GM21390 (cell line): ENCODE data around the gene SLC23A1.
A peak's percentile ranks its signal among the peaks of the same experiment; 100 is the strongest.
"Not testable (repeated sequence)": the region's sequence is repeated elsewhere in the genome, so short reads cannot be mapped to it uniquely, and the experiment has no call there.

Experiments used
- ATAC-seq: cut with Tn5 transposase; IDR thresholded peaks from one replicate; pipeline ENCODE4 v1.9.1; 2021; ENCODE audit not compliant: unreplicated experiment

The SLC23A1 gene

DNA sequence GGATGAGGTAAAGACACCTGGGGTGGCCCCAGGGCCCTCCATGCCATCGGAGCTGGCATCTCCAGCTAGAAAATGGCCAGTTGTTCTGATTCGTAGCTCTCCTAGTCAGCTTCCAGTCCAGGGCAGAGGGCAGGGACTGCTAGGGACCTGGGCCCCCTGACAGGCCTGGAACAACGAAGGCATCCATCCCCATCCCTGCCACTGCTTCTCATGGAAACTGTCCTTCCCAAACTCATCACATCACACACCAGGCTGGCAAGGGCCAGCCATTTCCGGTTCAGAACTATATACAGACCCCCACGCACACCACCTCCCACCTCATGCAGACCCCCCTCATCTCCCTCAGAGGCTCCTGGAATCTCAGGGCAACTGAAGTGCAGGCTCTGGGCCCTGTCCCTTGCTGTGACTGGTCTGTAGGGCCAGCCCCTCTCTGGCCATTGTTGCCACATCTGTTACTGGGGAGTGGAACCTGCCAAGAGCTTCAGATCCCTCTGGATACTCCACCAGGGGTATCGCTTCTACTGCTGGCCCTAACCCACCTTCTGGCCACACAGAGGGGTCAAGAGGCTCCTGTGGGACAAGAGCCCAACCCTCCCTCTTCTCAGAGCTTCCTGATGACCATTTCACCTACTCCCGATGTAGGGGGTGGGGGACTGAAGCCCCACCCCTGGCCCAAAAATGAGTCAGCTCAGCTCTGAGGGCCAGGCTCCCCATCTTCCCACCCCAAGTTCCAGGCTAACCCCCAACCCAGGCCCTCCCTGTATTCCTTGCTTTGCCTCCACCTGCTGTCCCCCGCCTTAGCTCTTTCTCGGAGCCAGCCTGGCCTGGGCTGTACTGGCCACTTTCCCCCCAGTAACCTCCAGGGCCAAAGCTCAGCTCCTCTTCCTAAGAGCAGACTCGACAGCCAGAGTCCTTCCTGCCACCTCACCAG is 7.8 kb upstream of the SLC23A1 start:
- ATAC-seq, result no peak

DNA sequence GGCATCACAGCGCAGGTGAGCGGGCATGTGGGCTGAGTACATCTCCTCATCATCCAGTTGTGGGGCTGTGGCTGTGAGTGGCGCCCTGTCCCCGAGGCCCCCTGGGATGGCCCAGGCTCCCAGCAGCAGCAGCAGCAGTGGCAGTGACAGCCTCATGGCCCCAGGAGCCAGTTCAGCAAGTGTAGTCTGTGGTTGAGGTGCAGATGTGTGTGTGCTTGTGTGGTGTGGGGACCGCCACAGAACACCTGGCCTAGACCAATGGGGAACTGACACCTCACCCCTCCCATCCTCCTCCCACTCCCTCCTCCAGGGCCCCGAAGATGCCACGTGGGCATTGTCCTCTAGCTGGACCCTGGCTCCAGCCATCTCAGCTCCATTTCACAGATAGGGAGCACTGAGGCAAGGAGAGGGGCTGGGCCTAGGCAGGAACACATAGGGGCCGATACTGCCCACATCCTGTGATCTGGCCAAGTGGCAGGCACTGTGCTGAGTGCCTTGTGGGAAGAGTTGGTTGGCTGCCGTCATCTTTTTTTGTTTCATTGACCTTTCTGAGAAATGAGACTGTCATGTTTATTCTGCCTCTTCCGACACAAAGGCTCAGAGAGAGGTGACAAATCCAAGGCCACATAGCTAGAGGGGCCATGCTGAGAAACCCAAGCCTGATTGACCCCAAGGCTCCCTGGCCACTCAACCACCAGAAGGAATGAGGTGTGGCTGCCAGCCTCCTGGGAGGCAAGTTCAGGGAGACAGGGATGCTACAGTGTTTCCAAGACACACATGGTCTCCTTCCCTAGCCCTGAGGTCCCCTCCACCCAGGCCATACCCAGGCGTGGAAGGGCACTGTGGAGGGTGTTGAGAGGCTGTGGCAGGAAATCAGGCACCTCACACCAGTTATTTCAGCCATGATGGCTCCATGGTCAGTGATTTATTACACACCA is 6.9 kb upstream of the SLC23A1 start, which contains the start of gene MZB1:
TSS of gene MZB1 (minus strand) at position 213 of the 938 bp plus-strand sequence. CDS start at position 156, 57 bp downstream.
- peak; percentile 31 for ATAC-seq

DNA sequence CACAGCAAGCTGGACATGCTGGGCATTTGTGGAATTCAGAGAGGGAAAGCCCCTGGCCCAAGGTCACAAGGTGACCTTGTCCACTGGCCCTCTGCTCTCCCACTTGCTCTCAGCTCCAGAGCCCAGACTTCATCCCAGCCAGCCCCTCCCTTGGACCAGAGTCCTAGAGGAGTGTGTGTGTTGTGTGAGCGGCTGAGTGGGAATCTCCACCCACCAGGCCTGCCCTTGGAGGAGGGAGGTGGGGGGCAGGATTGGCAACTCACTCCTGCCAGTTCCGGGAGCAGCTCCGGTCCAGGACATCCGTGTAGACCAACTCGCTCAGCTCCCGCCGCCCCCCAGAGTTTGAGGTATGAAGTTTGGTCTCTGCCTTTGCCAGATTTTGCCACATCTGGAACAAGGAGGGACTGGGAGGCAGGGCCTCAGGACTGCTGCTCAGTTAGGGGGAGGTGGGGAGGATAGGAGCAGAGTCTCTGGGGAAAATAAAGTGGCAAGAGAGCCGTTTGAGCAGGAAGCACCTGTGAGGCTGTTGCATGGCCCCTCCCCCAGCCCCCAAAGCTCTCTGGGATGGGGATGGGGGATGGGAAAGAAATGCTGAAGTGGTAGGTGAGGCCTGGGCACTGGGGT is 5.2 kb upstream of the SLC23A1 start:
- ATAC-seq, result no peak

DNA sequence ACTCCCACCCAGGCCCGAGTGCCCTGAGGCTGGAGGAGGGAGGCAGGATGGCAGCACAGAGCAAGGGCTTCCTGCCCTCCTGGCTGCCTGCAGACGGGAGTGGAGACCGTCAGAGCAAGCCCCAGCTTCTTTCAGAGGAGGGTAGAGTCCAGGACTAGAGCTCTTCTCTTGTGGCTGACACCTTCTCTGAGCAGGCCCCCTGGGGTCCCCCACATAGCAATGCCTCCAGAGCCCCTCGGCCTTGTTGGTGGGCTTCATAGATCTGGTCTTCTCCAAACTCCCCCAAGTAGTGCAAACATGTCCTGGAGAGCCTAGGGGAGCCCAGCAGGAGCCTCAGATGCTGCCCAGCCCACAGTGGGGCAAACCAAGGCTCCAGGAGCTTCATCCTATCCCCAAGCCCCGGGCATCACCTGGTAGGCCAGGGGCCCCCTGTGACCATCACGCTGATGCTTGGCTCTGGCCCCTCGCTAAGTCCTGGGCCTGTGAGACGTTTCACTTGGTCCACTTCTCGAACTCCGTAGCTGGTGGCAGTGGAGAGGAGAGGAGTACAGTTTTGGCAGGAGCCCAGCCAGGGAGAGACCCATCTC is 4.6 kb upstream of the SLC23A1 start:
- no peak for ATAC-seq

DNA sequence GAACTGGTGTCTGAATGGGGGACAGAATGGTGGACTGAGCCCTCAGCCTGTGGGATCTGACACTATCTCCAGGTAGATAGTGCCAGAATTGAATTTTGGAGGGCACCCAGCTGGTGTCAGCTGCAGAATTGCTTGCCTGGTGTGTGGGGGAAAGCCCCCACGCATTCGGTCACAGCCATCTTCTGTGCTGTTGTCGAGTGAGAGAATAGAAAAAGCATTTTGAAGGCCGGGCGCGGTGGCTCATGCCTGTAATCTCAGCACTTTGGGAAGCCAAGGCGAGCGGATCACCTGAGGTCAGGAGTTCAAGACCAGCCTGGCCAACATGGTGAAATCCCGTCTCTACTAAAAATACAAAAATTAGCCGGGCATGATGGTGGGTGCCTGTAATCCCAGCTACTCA is 3.9 kb upstream of the SLC23A1 start:
- not testable (repeated sequence) for ATAC-seq

DNA sequence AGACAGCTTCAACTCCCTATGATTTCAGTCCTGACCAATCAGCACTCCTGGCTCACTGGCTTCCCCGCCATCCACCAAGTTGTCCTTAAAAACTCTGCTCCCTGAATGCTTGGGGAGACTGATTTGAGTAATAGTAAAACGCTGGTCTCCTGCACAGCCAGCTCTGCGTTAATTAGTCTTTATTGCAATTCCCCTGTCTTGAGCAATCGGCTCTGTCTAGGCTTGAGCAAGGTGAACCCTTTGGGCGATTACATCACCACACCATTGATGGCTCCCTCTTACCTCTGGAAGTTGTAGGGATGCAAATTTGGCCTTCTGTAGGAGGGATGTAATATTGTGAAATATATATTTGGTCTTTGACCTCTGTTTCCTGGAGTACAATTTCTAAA is 2.9 kb upstream of the SLC23A1 start:
- no peak for ATAC-seq

DNA sequence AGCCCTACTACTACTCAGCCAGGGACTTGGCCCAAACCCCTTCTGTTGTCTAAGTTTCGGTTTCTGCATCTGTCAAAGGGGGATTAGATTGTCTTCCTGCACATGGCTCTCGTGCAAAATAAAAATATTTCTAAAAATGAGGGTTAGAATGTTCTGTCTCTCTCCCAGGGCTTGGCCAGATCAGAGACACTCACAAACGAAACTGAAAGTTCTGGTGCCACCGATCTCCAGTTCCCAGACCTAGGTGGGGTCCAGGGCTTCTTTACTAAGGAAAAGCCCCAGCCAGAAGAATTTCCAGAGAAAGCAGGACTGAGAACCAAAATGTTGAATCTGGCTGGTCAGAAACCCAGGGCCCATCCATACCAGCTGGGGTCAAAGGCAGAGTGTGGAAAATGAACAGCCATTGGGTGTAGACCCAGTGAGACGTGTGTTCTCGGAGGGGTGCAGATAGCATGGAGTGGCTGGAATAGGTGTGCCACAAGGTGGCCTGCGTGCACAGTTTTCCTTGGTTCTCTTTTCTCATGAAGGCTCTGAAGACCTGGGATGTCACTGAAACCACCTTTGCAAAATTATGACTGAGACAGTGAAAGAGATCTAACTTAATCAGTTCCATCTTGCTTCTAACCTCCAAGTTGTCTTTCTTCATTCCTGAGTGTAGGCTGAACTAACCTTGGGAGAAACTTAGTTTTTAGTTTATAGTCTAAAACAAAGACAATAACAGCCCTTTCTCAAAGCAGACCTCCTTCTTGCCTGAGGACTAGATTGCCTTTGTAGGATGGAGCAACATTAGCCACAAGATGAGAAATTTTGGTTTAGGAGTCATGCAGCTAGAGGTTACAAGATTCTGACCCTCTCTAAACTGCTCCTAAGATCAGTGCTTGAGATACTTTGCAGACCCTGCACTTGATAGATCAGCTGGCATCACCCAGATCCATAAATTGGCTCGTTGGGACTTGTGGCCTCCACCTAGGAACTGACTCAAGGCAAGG is 2.3 kb upstream of the SLC23A1 start:
- no peak for ATAC-seq

DNA sequence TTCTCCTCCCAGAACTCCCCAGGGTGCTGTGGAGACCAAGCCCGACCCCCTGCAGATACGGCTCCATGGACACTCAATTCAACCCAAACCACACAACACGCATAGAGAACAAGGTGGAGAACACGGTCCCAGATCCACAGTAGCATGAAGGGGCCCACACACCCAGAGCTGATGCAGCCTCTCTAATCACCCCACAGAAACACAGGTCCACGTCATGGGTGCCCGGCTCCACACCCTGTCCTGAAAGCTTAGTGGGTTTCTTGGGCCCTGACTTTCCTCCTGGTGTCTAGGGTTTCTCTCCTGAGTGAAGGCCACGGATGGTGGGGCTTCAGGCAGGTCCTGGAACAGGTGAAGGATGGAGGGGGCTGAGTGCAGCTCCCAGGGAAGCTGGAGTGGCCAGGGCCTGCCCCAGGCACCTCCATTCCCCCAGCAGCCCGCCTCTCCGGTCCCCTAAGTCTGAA is 1.5 kb upstream of the SLC23A1 start:
- ATAC-seq, result no peak

GRCh38 chr5:139383993-139384590 is 995 bp upstream of the SLC23A1 start:
- no peak for ATAC-seq

DNA sequence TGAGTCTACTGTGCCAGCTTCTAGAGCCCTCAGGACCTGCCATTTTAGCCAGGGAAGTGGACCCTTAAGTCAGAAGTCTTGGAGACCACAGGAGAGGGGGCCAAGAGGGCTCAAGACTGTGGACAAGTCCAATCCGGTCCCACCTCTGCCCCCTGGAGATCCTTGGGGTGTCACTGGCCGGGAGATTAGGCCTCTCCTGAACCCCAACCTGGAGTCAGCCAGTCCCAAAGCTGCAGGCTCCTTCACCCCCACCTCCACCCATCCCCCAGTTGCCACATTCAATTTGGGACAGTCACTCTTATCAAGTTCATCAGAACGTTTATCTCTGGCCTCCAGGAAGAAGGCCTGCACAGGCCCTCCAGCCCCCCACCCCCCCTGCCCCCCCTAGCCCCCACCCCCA is 290 bp downstream of the SLC23A1 start:
- ATAC-seq, result no peak

DNA sequence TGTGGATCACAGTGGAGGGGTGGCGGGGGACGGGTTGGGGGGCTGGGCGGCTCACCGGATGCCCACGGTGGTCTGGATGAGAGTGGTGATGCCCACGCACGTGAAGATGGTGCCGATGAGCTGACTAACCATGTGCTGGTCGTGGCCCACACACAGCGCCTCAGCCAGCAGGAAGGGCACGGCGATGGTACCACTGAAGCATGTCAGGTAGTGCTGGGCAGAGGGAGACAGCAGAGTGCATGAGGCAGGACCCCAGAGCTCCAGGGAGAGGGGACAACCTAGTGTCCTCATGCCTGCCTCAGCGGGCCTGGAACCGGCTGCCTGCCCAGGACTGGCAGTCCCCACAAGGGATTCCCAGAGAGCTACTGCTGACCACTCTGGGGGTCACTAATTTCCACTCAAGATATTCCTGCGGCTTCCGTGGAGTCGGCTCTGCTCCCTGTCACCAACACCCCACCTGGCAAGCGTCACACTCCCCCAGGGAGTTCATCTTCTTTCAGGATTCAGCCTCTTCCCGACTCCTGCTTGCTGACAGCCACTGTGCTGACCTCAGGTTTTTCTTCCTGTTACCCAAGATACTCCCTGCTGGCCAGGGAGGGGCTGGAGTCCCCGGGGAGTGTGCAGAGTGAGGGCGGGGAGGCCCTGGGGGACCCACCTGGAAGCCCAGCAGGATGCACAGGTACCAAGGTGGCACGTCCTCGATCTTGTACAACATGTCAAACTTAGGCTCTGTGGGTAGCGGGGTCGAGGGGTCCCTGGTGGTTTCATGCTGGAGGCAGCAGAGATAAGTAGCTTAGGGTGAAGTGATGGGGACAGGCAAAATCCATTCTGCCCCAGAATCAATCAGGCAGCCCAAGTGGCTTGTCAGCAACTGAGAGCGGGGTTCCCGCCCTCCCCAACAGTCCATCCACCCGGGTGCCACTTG is 998 bp downstream of the SLC23A1 start:
- no peak for ATAC-seq

GRCh38 chr5:139379626-139380449 is 3.3 kb downstream of the SLC23A1 start:
- ATAC-seq, result no peak

DNA sequence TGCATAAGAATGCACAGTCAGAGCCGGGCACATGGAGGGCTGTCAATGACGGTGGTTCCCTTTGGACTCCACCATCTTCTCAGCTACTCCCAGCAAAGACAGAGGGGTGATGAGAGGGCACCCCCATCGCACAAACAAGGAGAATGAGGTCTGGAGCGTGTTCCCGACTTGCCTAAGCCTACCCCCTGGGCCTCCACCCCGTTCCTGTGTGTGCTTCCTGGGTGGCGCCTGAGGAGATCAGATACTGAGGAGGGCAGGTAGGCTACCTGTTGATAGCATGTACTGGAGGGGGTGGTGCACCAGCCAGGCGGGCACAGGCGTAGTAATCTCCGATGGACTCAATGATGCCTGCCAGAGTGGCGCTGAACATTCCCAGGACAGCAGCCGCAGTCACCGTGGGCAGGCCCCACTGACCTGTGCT is 4.1 kb downstream of the SLC23A1 start:
- ATAC-seq, result no peak

- ATAC-seq, result no peak
Measured at GRCh38 chr5:139378101-139378825, 4.8 kb downstream of the SLC23A1 start.

- ATAC-seq, result no peak
Measured at GRCh38 chr5:139377226-139377625, 5.9 kb downstream of the SLC23A1 start.

GRCh38 chr5:139376364-139376763 is 6.7 kb downstream of the SLC23A1 start:
- ATAC-seq, result no peak
